GM23338 (cell line): ENCODE measurements around the gene NTF3. TPM values are rescaled to one million over a fixed set of nuclear protein-coding genes. Genes with fewer than 3 reads are reported as not detected.

Experiments used
- CREB1 ChIP-seq: fragments of 250-450 bp; sonication (Bioruptor Pico); IDR thresholded peaks from 2 replicates; pipeline ENCODE4 v1.5.0; 2020; ENCODE audit warnings: low read depth, mild to moderate bottlenecking, moderate library complexity
- CTCF ChIP-seq, 2 experiments: fragments of 200-600 bp in 1 of 2; sonication (generic) in 1 of 2; conservative IDR thresholded peaks; 2 replicates each; pipeline versions ENCODE4 v1.5.1 to v1.6.1; 2016 to 2017; ENCODE audit warnings: antibody characterized with exemption in 2 of 2, low read depth in 2 of 2, mild to moderate bottlenecking in 2 of 2, moderate library complexity in 1 of 2
- ETS1 ChIP-seq: IDR thresholded peaks from 2 replicates; pipeline ENCODE4 v1.6.1; 2016; ENCODE audit warnings: antibody characterized with exemption
- EZH2 ChIP-seq: fragments of 200-600 bp; sonication (generic); IDR thresholded peaks from one replicate; pipeline ENCODE4 v1.8.0; 2017; ENCODE audit warnings: antibody characterized with exemption, mild to moderate bottlenecking, low read depth; ENCODE audit not compliant: unreplicated experiment
- EZH2phosphoT487 ChIP-seq: fragments of 200-600 bp; sonication (generic); IDR thresholded peaks from one replicate; pipeline ENCODE4 v1.8.1; 2018; ENCODE audit warnings: antibody characterized with exemption; ENCODE audit not compliant: unreplicated experiment
- NANOG ChIP-seq: IDR thresholded peaks from 2 replicates; pipeline ENCODE4 v1.6.1; 2016; ENCODE audit warnings: antibody characterized with exemption, borderline replicate concordance
- POLR2AphosphoS5 ChIP-seq: IDR thresholded peaks from 2 replicates; pipeline ENCODE4 v1.6.1; 2016; ENCODE audit warnings: antibody characterized with exemption, low read depth
- STAT1 ChIP-seq: IDR thresholded peaks from one replicate; pipeline ENCODE4 v1.6.1; 2016; ENCODE audit warnings: antibody characterized with exemption; ENCODE audit not compliant: unreplicated experiment
- ZNF331 ChIP-seq: fragments of 250-450 bp; sonication (Bioruptor Pico); IDR thresholded peaks from 2 replicates; pipeline ENCODE4 v1.5.0; 2020; ENCODE audit warnings: low read depth, mild to moderate bottlenecking, moderate library complexity
- ZNF462 ChIP-seq: fragments of 250-450 bp; sonication (Bioruptor Pico); IDR thresholded peaks from 2 replicates; pipeline ENCODE4 v1.5.0; 2020; ENCODE audit warnings: mild to moderate bottlenecking, moderate library complexity
- polyA plus RNA-seq: library from polyadenylated mRNA; unstranded; fragments of >200 nt; fragmentation: Nextera tagmentation; extraction: Ambion mirVana; gene quantifications from 2 replicates; pipeline ENCODE4 v1.2.1, GENCODE V29; 2016
- total RNA-seq: library from RNA; depleted of rRNA; stranded (reverse); fragments of >200 nt; shearing (Covaris generic); gene quantifications from 2 replicates; pipeline ENCODE4 v1.2.3, GENCODE V29; 2014

NTF3 gene
- total and polyA plus RNA-seq, 2 experiments from 2014 or later: 1.2 TPM; not detected in 1

- no peak for TF ChIP-seq ZNF462 (CRISPR knock-in tag)
- TF ChIP-seq ZNF331 (CRISPR knock-in tag): no peak
- TF ChIP-seq CTCF (conservative IDR thresholded peaks at IDR 0.05; ENCODE audit: low read depth in 2 of 2): no peak
- no peak for TF ChIP-seq NANOG
- no peak for TF ChIP-seq STAT1
- TF ChIP-seq EZH2: no peak
- no peak for TF ChIP-seq POLR2AphosphoS5
- TF ChIP-seq CREB1: no peak
- no peak for TF ChIP-seq ETS1
- TF ChIP-seq EZH2phosphoT487: no peak
Observed at GRCh38 chr12:5534426-5535199, 102.7 kb downstream of the NTF3 start (continued).
